A549 treated with Mapracorat at 1 μM for 4 hours (cell line): ENCODE measurements around the gene PTS. TPM values are rescaled to one million over a fixed set of nuclear protein-coding genes. Genes with fewer than 3 reads are reported as not detected.

Source experiments
- total RNA-seq: library from RNA; stranded (reverse); fragments of 200-300 nt; extraction: Qiagen RNA extraction; gene quantifications from 5 replicates; pipeline ENCODE4 v1.2.3, GENCODE V29; 2022

The PTS gene
- 26.7 to 36.9 TPM (median 31.5 TPM) in 5 replicates for total RNA-seq

GRCh38 chr11:112226062-112226830, at the start of gene PTS:
Gene PTS, plus strand, starts transcription at chr11:112226428. Its CDS starts 16 bp downstream, at chr11:112226444.

GRCh38 chr11:112260490-112260889, 34.3 kb downstream of the PTS start, which contains the start of gene PLET1:
Gene PLET1, minus strand, starts transcription at chr11:112260860. Its CDS starts 271 bp downstream, at chr11:112260589.

Other genes with a start within 250 kb of the PTS start
- gene DLAT, start 201.0 kb upstream of the PTS start, total RNA-seq, result 25.3 to 29.9 TPM (median 28.9 TPM) in 5 replicates
- 0.57 to 1.2 TPM (median 0.86 TPM) in 5 replicates for gene PIH1D2, start 152.4 kb upstream of the PTS start, total RNA-seq
- 10.7 to 16.1 TPM (median 13.8 TPM) in 5 replicates for gene NKAPD1, start 152.1 kb upstream of the PTS start, total RNA-seq
- gene TIMM8B, start 139.7 kb upstream of the PTS start, total RNA-seq, result 69.5 to 77.7 TPM (median 70.9 TPM) in 5 replicates
- gene SDHD, start 139.6 kb upstream of the PTS start, total RNA-seq, result 65.5 to 77.6 TPM (median 68.5 TPM) in 5 replicates
- gene IL18, start 62.3 kb upstream of the PTS start, total RNA-seq, result 92.0 to 106 TPM (median 103 TPM) in 5 replicates
- gene TEX12, start 59.1 kb upstream of the PTS start, total RNA-seq, result not detected in 5 replicates
- gene BCO2, start 50.9 kb upstream of the PTS start, total RNA-seq, result 0.25 to 1.5 TPM (median 1.1 TPM) in 5 replicates
- not detected in 5 replicates for gene PLET1, start 34.4 kb downstream of the PTS start, total RNA-seq